GM23338 (cell line): Measurements from ENCODE around the gene ANO4. TPM values are rescaled to one million over a fixed set of nuclear protein-coding genes. Genes with fewer than 3 reads are reported as not detected.

Source experiments
- ATAC-seq: fragments of 200-7000 bp; cut with Tn5 transposase; 3 replicates; pipeline ENCODE4 v1.9.1; 2020
- DNase-seq: peaks from one replicate; pipeline ENCODE4 v3.0.0-alpha.2; 2015; ENCODE audit warnings: low spot score
- H2AFZ ChIP-seq: fragments of 200-600 bp; sonication (generic); 2 replicates; pipeline ENCODE4 v1.8.0; 2016; ENCODE audit warnings: antibody characterized with exemption, mild to moderate bottlenecking, moderate library complexity
- H3F3A ChIP-seq: fragments of 200-600 bp; sonication (generic); replicated peaks from 2 replicates; pipeline ENCODE4 v1.8.0; 2017; ENCODE audit warnings: antibody characterized with exemption, mixed run types, low read depth
- H3K27ac ChIP-seq: fragments of 200-600 bp; sonication (generic); 2 replicates; pipeline ENCODE4 v1.6.1; 2016; ENCODE audit warnings: low read depth
- H3K27me3 ChIP-seq: fragments of 200-600 bp; sonication (generic); 2 replicates; pipeline ENCODE4 v1.8.0; 2016; ENCODE audit warnings: mild to moderate bottlenecking, mixed run types, moderate library complexity; ENCODE audit not compliant: insufficient read depth
- H3K36me3 ChIP-seq: fragments of 200-600 bp; sonication (generic); 2 replicates; pipeline ENCODE4 v1.8.0; 2016; ENCODE audit warnings: mild to moderate bottlenecking; ENCODE audit not compliant: insufficient read depth
- H3K4me1 ChIP-seq: fragments of 200-600 bp; sonication (generic); 2 replicates; pipeline ENCODE4 v1.8.0; 2016; ENCODE audit warnings: mild to moderate bottlenecking, moderate library complexity; ENCODE audit not compliant: insufficient read depth
- H3K4me2 ChIP-seq: fragments of 200-600 bp; sonication (generic); 2 replicates; pipeline ENCODE4 v1.7.1; 2017; ENCODE audit warnings: mixed run types
- H3K4me3 ChIP-seq: fragments of 200-600 bp; sonication (generic); 2 replicates; pipeline ENCODE4 v1.6.1; 2016; ENCODE audit warnings: mixed run types
- H3K79me2 ChIP-seq: fragments of 200-600 bp; sonication (generic); replicated peaks from 2 replicates; pipeline ENCODE4 v1.8.0; 2017; ENCODE audit warnings: mild to moderate bottlenecking; ENCODE audit not compliant: insufficient read depth
- H3K9me2 ChIP-seq: fragments of 200-600 bp; sonication (generic); 2 replicates; pipeline ENCODE4 v1.8.0; 2017; ENCODE audit not compliant: insufficient read depth
- H4K20me1 ChIP-seq: fragments of 200-600 bp; sonication (generic); replicated peaks from 2 replicates; pipeline ENCODE4 v1.8.0; 2017; ENCODE audit warnings: mild to moderate bottlenecking; ENCODE audit not compliant: insufficient read depth
- H3K27ac Mint-ChIP-seq: 2 replicates; pipeline ENCODE4 v1.8.0; 2020; ENCODE audit warnings: inconsistent platforms, mild to moderate bottlenecking, moderate library complexity, mixed read lengths
- H3K27me3 Mint-ChIP-seq: 3 replicates; pipeline ENCODE4 v1.8.0; 2022; ENCODE audit warnings: low read depth, mild to moderate bottlenecking, moderate library complexity, mixed read lengths, inconsistent platforms; ENCODE audit not compliant: insufficient read depth, poor library complexity
- H3K36me3 Mint-ChIP-seq: 3 replicates; pipeline ENCODE4 v1.8.0; 2021; ENCODE audit warnings: low read depth, mild to moderate bottlenecking, inconsistent platforms, moderate library complexity, mixed read lengths
- H3K4me1 Mint-ChIP-seq: 3 replicates; pipeline ENCODE4 v1.8.0; 2020; ENCODE audit warnings: mild to moderate bottlenecking, inconsistent platforms, mixed read lengths
- H3K4me3 Mint-ChIP-seq: 3 replicates; pipeline ENCODE4 v1.8.0; 2021; ENCODE audit warnings: moderate library complexity, mild to moderate bottlenecking, inconsistent platforms, mixed read lengths
- H3K9me3 Mint-ChIP-seq: 3 replicates; pipeline ENCODE4 v1.8.0; 2020; ENCODE audit warnings: moderate library complexity, mild to moderate bottlenecking, inconsistent platforms, mixed read lengths
- EZH2 ChIP-seq: fragments of 200-600 bp; sonication (generic); IDR thresholded peaks from one replicate; pipeline ENCODE4 v1.8.0; 2017; ENCODE audit warnings: antibody characterized with exemption, mild to moderate bottlenecking, low read depth; ENCODE audit not compliant: unreplicated experiment
- EZH2phosphoT487 ChIP-seq: fragments of 200-600 bp; sonication (generic); IDR thresholded peaks from one replicate; pipeline ENCODE4 v1.8.1; 2018; ENCODE audit warnings: antibody characterized with exemption; ENCODE audit not compliant: unreplicated experiment
- JUNB ChIP-seq: IDR thresholded peaks from one replicate; pipeline ENCODE4 v1.6.1; 2016; ENCODE audit warnings: antibody characterized with exemption; ENCODE audit not compliant: unreplicated experiment
- NANOG ChIP-seq: IDR thresholded peaks from 2 replicates; pipeline ENCODE4 v1.6.1; 2016; ENCODE audit warnings: antibody characterized with exemption, borderline replicate concordance
- POLR2AphosphoS5 ChIP-seq: IDR thresholded peaks from 2 replicates; pipeline ENCODE4 v1.6.1; 2016; ENCODE audit warnings: antibody characterized with exemption, low read depth
- STAT1 ChIP-seq: IDR thresholded peaks from one replicate; pipeline ENCODE4 v1.6.1; 2016; ENCODE audit warnings: antibody characterized with exemption; ENCODE audit not compliant: unreplicated experiment
- ZNF114 ChIP-seq: fragments of 250-450 bp; sonication (Bioruptor Pico); IDR thresholded peaks from 2 replicates; pipeline ENCODE4 v1.5.0; 2020; ENCODE audit warnings: mild to moderate bottlenecking, moderate library complexity
- polyA plus RNA-seq: library from polyadenylated mRNA; unstranded; fragments of >200 nt; fragmentation: Nextera tagmentation; extraction: Ambion mirVana; gene quantifications from 2 replicates; pipeline ENCODE4 v1.2.1, GENCODE V29; 2016
- total RNA-seq: library from RNA; depleted of rRNA; stranded (reverse); fragments of >200 nt; shearing (Covaris generic); gene quantifications from 2 replicates; pipeline ENCODE4 v1.2.3, GENCODE V29; 2014

Gene ANO4
- total and polyA plus RNA-seq, 2 experiments from 2014 or later, result 1.7 to 8.7 TPM

DNA sequence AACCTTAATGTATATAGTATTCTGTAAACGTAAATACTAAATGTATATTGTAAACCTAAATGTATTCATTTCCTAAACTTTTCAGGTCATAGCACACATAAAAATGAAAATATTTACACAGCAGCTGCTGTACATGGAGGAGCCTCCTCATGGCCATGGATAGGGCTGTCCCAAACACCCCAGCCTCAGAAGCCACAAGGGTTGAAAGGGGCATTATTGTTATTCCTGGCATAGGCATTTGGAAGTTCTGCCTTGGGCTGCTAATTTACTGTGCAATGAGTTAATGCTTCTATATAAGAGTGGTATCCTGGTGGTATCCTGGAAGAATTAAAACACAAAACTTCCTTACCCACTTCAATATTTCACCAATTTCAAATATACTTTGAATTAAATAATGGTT lies 256.1 kb downstream of the ANO4 start:
- H3K4me1 Mint-ChIP-seq, result no peaks in the 10 kb centered on the region
- H3K27me3 ChIP-seq, result no peaks in the 10 kb centered on the region
- H3K4me3 Mint-ChIP-seq, result no peak overlapping the region
- H4K20me1 ChIP-seq, result no peaks in the 10 kb centered on the region
- H3K36me3 ChIP-seq, result no peaks in the 10 kb centered on the region
- no peak overlapping the region for H3K4me2 ChIP-seq
- H3K27ac ChIP-seq, result no peak overlapping the region
- no peaks in the 10 kb centered on the region for H3K36me3 Mint-ChIP-seq
- no peaks in the 10 kb centered on the region for H3K9me2 ChIP-seq
- no peaks in the 10 kb centered on the region for H3K79me2 ChIP-seq
- H3K4me3 ChIP-seq, result no peak overlapping the region
- peaks cover 3% of the 10 kb centered on the region for H3K27me3 Mint-ChIP-seq
- no peak for TF ChIP-seq STAT1
- no peak for TF ChIP-seq NANOG
- no peak for TF ChIP-seq EZH2
- no peak for TF ChIP-seq EZH2phosphoT487
- H3F3A ChIP-seq, result no peaks in the 10 kb centered on the region
- H3K9me3 Mint-ChIP-seq, result no peaks in the 10 kb centered on the region
- H3K4me1 ChIP-seq, result no peaks in the 10 kb centered on the region
- DNase-seq, result no peak
- H2AFZ ChIP-seq, result no peak overlapping the region
- H3K27ac Mint-ChIP-seq, result no peak overlapping the region
- ATAC-seq, result no peak

DNA sequence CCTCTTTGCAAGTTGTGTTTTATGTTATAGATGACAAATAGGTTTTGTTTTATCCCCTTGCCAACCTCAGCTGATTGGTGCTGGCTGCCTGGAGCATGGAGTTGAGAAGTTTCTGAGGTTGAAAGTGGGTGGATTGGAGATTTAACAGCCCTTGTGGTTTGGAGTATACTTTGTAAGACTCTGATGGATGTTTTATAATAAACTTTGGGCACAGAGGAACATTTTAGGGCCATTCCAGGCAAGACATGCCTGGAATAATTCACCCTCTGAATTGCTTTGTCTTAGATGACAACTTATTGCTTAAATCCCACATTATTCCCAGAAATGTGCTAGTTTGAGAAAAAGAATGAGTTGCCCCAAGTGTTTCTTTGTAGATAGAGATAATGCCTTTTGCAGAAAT lies 256.6 kb downstream of the ANO4 start:
- Histone ChIP-seq H3K9me2 (no peaks in the 10 kb centered on the region), H3K4me1 (no peaks in the 10 kb centered on the region), H4K20me1 (no peaks in the 10 kb centered on the region), H2AFZ (no peak overlapping the region), H3K4me3 (no peak overlapping the region), H3K79me2 (no peaks in the 10 kb centered on the region), H3K36me3 (no peaks in the 10 kb centered on the region), H3F3A (no peaks in the 10 kb centered on the region), H3K4me2 (no peak overlapping the region), H3K27me3 (no peaks in the 10 kb centered on the region), H3K27ac (no peak overlapping the region)
- Mint-ChIP-seq H3K36me3 (no peaks in the 10 kb centered on the region), H3K4me3 (no peak overlapping the region), H3K27ac (no peak overlapping the region), H3K27me3 (peaks cover 3% of the 10 kb centered on the region), H3K4me1 (no peaks in the 10 kb centered on the region), H3K9me3 (no peaks in the 10 kb centered on the region)
- no peak for DNase-seq
- TF ChIP-seq EZH2 (no peak), STAT1 (no peak)
- no peak for ATAC-seq

DNA sequence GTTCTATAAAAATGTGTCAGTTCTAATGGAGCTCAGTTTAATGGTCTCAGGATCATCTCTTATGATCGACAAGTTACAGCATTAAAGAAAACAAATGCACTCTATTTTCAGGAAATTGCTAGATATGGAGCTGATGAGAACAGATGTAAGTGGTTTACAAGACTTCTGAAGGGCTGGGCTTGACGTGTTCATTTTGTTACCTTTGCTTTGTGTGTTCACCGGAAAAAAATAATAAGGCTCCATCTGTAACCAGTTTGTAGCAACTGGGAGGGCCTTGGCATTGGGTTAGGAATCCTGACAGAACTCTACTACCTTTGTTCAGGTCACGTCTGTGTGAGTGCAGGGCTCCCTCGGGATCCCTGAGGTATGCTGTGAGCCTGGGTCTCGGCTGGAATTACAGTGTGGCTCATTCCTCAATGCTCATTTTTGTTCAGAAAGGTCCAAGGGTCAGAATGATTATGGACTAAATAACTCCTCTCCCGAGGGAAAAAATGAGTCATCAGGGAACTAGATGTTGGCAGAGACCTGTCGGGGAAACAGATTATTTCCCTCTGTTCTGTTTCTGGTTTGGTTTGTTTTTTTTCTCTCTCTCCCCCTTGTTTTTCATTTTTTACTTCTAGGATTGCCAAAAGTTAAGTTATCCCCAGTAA lies 257.4 kb downstream of the ANO4 start:
- Histone ChIP-seq H3K4me2 (no peak overlapping the region), H4K20me1 (no peaks in the 10 kb centered on the region), H3K4me1 (no peaks in the 10 kb centered on the region), H3K4me3 (no peak overlapping the region), H3K27me3 (no peaks in the 10 kb centered on the region), H3F3A (no peaks in the 10 kb centered on the region), H3K27ac (no peak overlapping the region), H3K9me2 (no peaks in the 10 kb centered on the region), H3K79me2 (no peaks in the 10 kb centered on the region), H2AFZ (0 out of 2 replicates have a peak overlapping the region, but pooled peaks have one; percentile 16), H3K36me3 (no peaks in the 10 kb centered on the region)
- H3K4me1 Mint-ChIP-seq, result no peaks in the 10 kb centered on the region
- H3K4me3 Mint-ChIP-seq, result no peak overlapping the region
- peaks cover 3% of the 10 kb centered on the region for H3K27me3 Mint-ChIP-seq
- H3K36me3 Mint-ChIP-seq, result no peaks in the 10 kb centered on the region
- TF ChIP-seq EZH2phosphoT487 (no peak), POLR2AphosphoS5 (no peak), ZNF114 (CRISPR knock-in tag) (no peak), JUNB (no peak)
- H3K27ac Mint-ChIP-seq, result no peak overlapping the region
- ATAC-seq (no peak), DNase-seq (no peak)
- H3K9me3 Mint-ChIP-seq, result peaks cover 3% of the 10 kb centered on the region; the same call in 1 of the 3 replicates
